ENCODE measurements around the gene HOGA1.
A peak's percentile ranks its signal among the peaks of the same experiment; 100 is the strongest.

- TF ChIP-seq CTCF (conservative IDR thresholded peaks at IDR 0.05; ENCODE audit: low read depth, low read length), result 0 out of 2 replicates have a peak, but pooled peaks have one; percentile 19
- TF ChIP-seq EZH2 (IDR thresholded peaks at IDR 0.05; ENCODE audit: borderline replicate concordance, low read depth, low read length, poor library complexity, severe bottlenecking), result no peak
These were observed 49.7 kb downstream of the HOGA1 start for GRCh38 chr10:97633921-97634320.

Measured in A673 (cell line).